ENCODE results near the gene PRADC1. TPM values are rescaled to one million over a fixed set of nuclear protein-coding genes. Genes with fewer than 3 reads are reported as not detected.

PRADC1 gene
- total and polyA plus RNA-seq, 2 donors (not counting 1 experiment from before 2014, with no cell fraction given): 2.3 to 4.6 TPM

DNA sequence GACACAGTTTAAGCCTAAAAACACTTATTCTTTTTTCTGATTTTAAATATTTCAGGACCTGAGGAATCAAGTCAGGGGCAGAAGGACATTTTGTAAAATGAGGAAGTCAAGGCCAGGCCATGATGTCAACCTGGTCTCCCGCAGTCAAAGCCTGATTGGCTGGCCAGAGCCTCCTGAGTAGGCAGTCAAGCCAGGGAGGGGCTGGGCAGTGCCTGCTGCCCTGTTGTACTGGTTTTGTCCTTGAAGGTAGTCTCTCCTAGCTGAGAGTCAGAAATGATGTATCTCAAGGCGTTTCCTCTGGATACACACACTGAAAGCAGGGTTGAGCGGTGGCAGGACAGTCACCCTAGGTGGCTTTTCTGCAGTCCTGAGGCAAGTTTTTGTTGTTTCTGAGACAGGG is 20.9 kb upstream of the PRADC1 start:
- TF ChIP-seq CTCF (IDR thresholded peaks at IDR 0.05) (no peak), EZH2 (IDR thresholded peaks at IDR 0.05; ENCODE audit: borderline replicate concordance, insufficient read depth, low read depth, low read length, poor library complexity, severe bottlenecking) (no peak)
- Histone ChIP-seq H3K9me3 (ENCODE audit: control extremely low read depth in 1 of 3, control insufficient read depth in 2 of 3, insufficient read depth in 1 of 3, low read length in 2 of 3) (no peaks in the 10 kb centered on the region), H3K27me3 (replicated peaks in 1 of 4; ENCODE audit: control extremely low read depth in 1 of 4, control insufficient read depth in 3 of 4, insufficient read depth in 4 of 4, low read length in 3 of 4) (no peaks in the 10 kb centered on the region), H3K4me3 (ENCODE audit: control extremely low read depth in 1 of 5, extremely low read depth in 1 of 5, insufficient read depth in 1 of 5, low read depth in 2 of 5, low read length in 4 of 5) (no peak overlapping the region), H3K27ac (ENCODE audit: low read length in 2 of 2) (no peak overlapping the region), H3K4me2 (replicated peaks; ENCODE audit: low read depth, low read length, poor library complexity, severe bottlenecking) (no peak overlapping the region), H3K9ac (ENCODE audit: low read length) (no peak overlapping the region), H4K20me1 (ENCODE audit: control insufficient read depth, insufficient read depth, low read length, poor library complexity, severe bottlenecking) (peaks cover 16% of the 10 kb centered on the region), H3K79me2 (ENCODE audit: control insufficient read depth, insufficient read depth, low read length) (no peaks in the 10 kb centered on the region), H3K36me3 (replicated peaks in 1 of 2; ENCODE audit: control extremely low read depth in 1 of 2, control insufficient read depth in 1 of 2, extremely low read depth in 1 of 2, insufficient read depth in 2 of 2, low read length in 1 of 2) (peaks cover 0 to 56% of the 10 kb centered on the region in 2 experiments), H3K4me1 (ENCODE audit: control insufficient read depth in 2 of 2, insufficient read depth in 2 of 2, low read length in 2 of 2) (no peaks in the 10 kb centered on the region), H2AFZ (ENCODE audit: insufficient read depth, low read depth, low read length, poor library complexity, severe bottlenecking) (no peak overlapping the region)
- ChIA-PET POLR2A (no interaction called here), CTCF (interaction anchor here (1.0 kb wide), 1 partner anchor 37 kb away, joined by 5 read pairs; no protein-coding TSS in a partner anchor)
- ATAC-seq (ENCODE audit: low read depth) (no peak), DNase-seq (no peak)
- no peaks in the 10 kb centered on the region for H3K27me3 Mint-ChIP-seq
- no peaks in the 10 kb centered on the region for H3K4me1 Mint-ChIP-seq
- no peaks in the 10 kb centered on the region for H3K9me3 Mint-ChIP-seq (ENCODE audit: insufficient read depth)
- no peak overlapping the region for H3K4me3 Mint-ChIP-seq
- no peak overlapping the region for H3K27ac Mint-ChIP-seq
- intact Hi-C loops (cut with micrococcal nuclease): no loop called here
- 94% methylated on average over 3 of the region's 3 CpGs for WGBS (ENCODE audit: insufficient coverage)

- DNase-seq (no peak), ATAC-seq (ENCODE audit: low read depth) (no peak)
- Histone ChIP-seq H2AFZ (ENCODE audit: insufficient read depth, low read depth, low read length, poor library complexity, severe bottlenecking) (no peak overlapping the region), H3K4me3 (ENCODE audit: control extremely low read depth in 1 of 5, extremely low read depth in 1 of 5, insufficient read depth in 1 of 5, low read depth in 2 of 5, low read length in 4 of 5) (no peak overlapping the region), H3K79me2 (ENCODE audit: control insufficient read depth, insufficient read depth, low read length) (no peaks in the 10 kb centered on the region), H3K36me3 (replicated peaks in 1 of 2; ENCODE audit: control extremely low read depth in 1 of 2, control insufficient read depth in 1 of 2, extremely low read depth in 1 of 2, insufficient read depth in 2 of 2, low read length in 1 of 2) (peaks cover 4 to 57% of the 10 kb centered on the region in 2 experiments), H3K9me3 (ENCODE audit: control extremely low read depth in 1 of 3, control insufficient read depth in 2 of 3, insufficient read depth in 1 of 3, low read length in 2 of 3) (no peaks in the 10 kb centered on the region), H3K4me2 (replicated peaks; ENCODE audit: low read depth, low read length, poor library complexity, severe bottlenecking) (no peak overlapping the region), H3K4me1 (ENCODE audit: control insufficient read depth in 2 of 2, insufficient read depth in 2 of 2, low read length in 2 of 2) (no peaks in the 10 kb centered on the region), H3K9ac (ENCODE audit: low read length) (no peak overlapping the region), H4K20me1 (ENCODE audit: control insufficient read depth, insufficient read depth, low read length, poor library complexity, severe bottlenecking) (peaks cover 16% of the 10 kb centered on the region), H3K27me3 (replicated peaks in 1 of 4; ENCODE audit: control extremely low read depth in 1 of 4, control insufficient read depth in 3 of 4, insufficient read depth in 4 of 4, low read length in 3 of 4) (no peaks in the 10 kb centered on the region), H3K27ac (ENCODE audit: low read length in 2 of 2) (no peak overlapping the region)
- POLR2A ChIA-PET: no interaction called here
- no peak for TF ChIP-seq EZH2 (IDR thresholded peaks at IDR 0.05; ENCODE audit: borderline replicate concordance, insufficient read depth, low read depth, low read length, poor library complexity, severe bottlenecking)
- TF ChIP-seq CTCF (IDR thresholded peaks at IDR 0.05): no peak
- intact Hi-C loops (cut with micrococcal nuclease): no loop called here
- no CpG with 5 or more reads among the region's 2 CpGs for WGBS (ENCODE audit: insufficient coverage)
- Mint-ChIP-seq H3K27me3 (no peaks in the 10 kb centered on the region), H3K4me1 (no peaks in the 10 kb centered on the region), H3K4me3 (no peak overlapping the region), H3K27ac (no peak overlapping the region), H3K9me3 (ENCODE audit: insufficient read depth) (no peaks in the 10 kb centered on the region)
- CTCF ChIA-PET: interaction anchor here (1.0 kb wide), 1 partner anchor 38 kb away, joined by 5 read pairs; no protein-coding TSS in a partner anchor
These were observed 20.4 kb upstream of the PRADC1 start for GRCh38 chr2:73253400-73253799.

All from B cell (primary cell).